IPS DF 4.7 (cell line): Measurements from ENCODE around the gene AURKAIP1.

ENCODE experiments used
- DNase-seq: peaks from one replicate; pipeline ENCODE4 v3.0.0-alpha.2; 2013; ENCODE audit warnings: low spot score; ENCODE audit errors: extremely low read depth

The AURKAIP1 gene

GRCh38 chr1:1361233-1361981, 13.6 kb downstream of the AURKAIP1 start:
- no peak for DNase-seq

DNA sequence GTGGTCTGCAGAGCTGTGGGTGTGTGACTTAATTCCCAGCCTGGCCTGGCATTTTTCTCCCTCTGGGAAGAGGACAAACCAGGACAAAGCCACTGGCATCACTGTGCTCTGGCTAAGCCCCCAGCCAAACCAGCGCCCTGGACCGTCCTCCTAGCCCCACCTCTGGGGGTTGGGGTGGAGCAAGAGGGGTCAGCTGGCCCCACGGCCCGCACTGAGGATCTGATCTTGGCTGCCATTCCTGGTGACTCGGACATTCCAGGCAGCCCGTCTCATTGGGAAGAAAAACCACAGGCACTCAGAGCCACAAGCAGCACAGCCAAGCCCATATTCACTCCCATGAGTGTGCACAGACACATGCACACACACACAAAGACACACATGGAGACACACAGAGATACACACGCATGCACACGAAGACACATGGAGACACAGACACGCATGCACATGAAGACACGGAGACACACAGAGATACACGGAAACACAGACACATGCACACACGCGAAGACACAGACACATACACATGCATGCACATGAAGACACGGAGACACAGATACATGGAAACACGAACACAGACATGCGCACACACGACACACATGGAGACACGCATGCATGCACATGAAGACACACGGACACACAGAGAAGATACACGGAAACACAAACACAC, 14.4 kb downstream of the AURKAIP1 start:
- no peak for DNase-seq

DNA sequence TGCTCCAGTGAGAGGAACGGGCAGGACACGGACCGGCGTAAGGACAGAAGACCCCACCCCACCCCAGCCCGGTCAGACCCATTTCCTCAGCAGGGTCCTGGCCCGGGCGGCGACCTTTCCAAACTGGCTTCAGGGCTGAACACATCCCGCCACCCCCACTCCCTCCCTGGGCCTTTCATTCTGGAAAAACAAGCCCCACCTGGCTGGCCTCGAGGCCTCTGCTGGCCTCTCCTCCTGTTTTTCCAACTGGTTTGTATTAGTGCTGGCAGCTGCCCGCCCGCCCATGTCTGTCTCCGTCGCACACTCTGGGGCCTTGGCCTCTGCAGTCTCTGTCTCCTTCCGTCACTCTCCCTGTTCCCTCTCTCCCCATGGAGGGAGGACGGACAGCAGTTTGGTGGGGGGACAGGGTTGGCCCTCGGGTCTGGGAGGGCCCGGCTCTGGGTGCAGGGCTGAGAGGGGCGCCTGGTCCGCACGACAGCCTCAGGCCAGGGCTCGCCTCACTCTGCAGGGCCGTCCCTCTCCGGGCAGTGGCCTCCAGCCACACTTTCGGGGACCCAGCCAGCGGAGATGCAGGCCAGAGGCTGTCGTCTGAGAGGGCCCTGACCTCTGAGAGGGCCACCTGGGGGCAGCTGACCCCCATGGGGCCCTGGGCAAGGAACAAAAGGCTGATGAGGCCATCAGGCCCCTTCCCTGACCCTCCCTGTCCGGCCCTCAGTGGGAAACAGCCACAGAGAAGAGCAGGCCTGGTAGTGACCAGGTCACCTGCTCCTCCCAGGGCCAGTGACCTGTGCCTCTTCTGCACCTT, 15.1 kb downstream of the AURKAIP1 start:
- DNase-seq: no peak

DNA sequence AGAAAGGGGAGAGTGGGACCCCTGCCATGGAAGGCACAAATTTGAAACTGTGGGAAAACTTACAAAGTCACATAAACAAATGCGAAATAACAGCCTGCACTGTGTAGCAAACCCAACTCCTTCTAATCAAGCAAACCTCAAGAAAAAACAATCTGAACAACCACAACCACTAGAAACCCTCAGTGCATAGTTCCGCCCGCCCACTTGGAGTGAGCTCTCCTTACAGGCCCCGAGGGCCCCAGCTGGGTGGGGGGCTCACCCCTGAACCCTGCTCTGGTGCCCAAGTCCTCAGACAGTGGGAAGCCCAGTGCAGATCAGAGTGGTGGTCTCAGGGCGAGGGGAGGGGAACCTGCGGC, 15.7 kb downstream of the AURKAIP1 start:
- no peak for DNase-seq

DNA sequence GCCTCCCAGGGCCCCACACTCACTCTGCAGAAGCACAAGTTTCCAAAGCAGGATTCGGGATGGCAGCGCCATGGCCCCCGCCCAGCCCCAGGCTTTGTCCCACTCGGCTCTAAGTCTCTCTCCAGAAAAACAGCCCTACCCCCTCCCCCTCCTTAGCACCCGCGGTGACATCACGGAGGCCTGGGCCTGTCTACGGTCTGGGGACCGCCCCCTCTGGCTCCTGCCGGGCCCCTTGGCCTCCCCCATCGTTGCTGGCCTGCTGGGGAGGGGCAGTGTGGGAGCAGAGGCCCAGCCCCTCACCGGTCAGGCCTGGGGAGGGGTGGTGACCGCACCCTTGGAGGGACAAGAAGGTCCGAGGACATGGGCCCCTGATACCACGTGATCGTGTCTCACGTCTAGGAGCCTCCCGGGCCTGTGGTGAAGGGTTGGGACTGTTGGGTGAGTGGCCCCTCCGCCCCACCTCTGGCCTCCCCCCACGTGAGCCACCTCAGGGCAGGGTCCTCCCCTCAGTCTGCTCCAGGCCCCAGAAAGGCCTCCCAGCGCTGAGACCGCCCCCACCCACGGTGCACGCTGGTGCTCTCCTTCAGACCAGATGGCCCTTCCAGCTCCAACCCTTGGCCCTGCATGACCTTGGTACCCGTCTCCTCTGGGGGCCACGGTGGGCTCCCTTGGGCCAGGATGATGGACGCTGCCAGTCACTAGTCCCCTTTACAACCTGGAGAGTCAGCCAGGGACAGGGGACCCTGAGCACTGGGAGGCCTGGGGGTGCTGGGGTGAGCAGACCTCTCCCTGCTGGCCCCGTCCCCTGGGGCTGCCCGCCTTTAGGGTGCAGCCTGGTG, 16.4 kb downstream of the AURKAIP1 start, which contains the start of gene MXRA8:
Gene MXRA8 (minus strand): TSS at position 123 of the 839 bp plus-strand sequence. CDS start 51 bp downstream, at position 72.
- no peak for DNase-seq

DNA sequence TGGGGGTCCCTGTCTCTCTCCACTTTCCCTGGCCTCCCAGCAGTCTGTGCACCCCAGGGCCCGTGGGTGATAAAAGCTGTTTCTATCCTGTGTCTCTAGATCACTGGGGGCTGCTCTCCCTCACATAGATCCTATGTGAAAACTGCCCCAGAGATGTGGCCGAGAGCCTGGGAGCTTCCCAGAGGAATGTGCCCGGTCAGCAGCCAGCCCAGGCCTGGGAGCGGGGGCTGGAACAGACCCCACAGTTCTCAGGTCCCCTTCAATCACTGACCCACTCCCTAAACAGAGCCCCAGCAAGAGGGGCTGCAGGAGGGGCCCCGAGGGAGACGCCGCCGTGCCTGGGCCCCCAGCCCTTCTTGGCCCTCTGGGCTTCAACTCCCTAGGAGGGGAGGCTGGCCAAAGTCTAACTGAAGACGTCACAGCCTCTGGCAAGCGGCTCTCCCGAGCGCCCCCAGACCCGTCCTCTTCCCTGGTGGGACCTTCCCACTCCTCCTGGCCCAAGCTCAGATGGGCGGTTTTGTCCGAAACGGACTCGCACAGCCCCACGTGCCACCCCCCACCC, 17.1 kb downstream of the AURKAIP1 start:
- DNase-seq: no peak

DNA sequence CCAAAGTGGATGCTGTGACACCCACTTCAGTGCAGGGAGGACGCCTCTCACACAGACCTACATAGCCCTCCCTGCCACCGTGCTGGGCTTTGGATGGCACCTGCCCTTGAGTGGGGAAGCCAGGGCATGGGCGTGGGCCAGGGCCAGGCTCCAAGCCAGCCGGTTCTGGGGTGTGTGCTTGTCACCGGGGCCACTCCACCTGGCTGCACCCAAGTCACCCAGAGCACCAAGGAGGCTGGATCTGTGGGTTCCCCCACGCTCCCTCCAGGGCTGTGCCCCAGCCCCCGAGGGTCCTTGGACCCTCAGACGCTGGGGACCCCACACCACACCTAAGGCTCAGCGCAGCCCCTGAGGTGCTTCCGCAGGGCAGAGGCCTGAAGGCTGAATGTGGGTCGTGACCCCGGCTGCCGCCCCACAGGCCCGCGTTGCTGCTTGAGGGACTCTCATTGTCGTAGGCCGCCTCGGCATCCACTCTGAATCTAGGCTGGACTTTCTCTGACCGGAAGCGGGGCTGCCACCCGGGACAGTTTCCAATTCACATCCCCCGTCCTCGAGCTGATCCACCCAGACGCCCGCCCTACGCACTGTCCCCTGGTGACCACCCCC, 18.1 kb downstream of the AURKAIP1 start:
- DNase-seq: no peak

- DNase-seq: no peak
Observed at GRCh38 chr1:1356166-1356795, 18.7 kb downstream of the AURKAIP1 start.

- DNase-seq: no peak
Observed at GRCh38 chr1:1355416-1355815, 19.6 kb downstream of the AURKAIP1 start.

- DNase-seq: no peak
Observed at GRCh38 chr1:1354271-1355247, 20.4 kb downstream of the AURKAIP1 start.

DNA sequence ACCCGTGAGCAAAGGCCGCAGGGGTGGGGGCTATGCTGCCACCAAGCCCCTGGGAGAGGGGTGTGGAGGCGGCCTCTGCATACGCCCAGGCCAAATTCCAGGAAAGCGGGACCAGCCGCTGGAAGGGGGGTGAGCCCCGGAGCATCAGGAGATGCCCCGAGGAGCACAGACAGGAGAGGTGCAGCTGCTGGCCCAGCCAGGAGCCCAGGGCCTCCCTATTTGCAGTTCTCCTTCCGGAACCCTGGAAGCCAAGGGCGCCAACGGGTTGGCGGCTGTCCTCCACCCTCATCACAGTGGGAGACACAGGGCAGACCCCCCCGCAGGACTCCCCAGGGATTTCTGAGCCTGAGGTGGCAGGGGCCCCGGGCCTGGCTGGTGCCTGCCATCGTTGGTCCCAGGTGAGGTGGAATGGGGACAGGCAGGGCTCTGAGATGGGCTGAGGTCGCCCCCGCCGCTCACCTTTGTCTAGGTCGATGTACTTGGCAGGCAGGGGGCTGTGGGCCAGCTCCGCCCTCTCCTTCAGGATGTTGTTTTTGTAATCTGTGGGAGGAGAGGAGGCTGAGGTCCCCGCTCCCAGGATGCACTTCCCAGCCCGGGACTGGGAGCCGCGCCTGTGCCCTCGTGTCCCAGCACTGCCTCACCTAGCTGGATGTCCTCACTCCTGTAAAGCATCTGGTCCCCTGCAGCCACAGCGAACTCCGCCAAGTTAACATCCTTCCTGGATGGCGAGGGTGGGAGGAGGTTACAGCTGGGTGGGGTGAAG, 21.4 kb downstream of the AURKAIP1 start:
- DNase-seq: no peak

DNA sequence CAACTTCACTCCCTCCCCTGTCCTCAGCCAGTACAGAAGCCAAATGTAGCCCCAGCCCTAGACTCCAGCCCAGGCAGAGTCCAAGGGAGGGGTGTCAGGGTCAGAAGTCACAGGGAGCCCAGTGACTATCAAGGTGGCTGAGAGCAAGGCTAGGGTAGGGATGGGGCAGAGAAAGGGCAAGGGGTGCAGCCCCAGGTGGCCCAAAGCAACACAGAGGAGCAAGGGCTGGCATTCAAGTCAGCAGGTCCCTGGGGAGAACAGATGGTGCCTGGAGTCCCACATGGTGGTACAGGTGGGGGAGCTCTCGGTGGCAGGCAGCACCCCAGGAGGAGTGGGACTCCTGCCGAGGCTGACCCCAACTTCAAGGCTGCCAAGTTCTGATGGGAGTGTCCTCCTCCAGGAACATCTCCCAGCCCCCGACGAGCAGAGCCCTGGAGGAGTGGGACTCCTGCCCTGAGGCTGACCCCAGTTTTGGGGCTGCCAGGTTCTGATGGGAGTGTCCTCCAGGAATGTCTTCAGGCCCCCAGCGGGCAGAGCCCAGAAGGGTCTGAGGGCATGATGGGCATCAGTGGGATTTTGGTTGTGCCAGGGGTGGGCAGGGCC, 22.1 kb downstream of the AURKAIP1 start:
- no peak for DNase-seq

DNA sequence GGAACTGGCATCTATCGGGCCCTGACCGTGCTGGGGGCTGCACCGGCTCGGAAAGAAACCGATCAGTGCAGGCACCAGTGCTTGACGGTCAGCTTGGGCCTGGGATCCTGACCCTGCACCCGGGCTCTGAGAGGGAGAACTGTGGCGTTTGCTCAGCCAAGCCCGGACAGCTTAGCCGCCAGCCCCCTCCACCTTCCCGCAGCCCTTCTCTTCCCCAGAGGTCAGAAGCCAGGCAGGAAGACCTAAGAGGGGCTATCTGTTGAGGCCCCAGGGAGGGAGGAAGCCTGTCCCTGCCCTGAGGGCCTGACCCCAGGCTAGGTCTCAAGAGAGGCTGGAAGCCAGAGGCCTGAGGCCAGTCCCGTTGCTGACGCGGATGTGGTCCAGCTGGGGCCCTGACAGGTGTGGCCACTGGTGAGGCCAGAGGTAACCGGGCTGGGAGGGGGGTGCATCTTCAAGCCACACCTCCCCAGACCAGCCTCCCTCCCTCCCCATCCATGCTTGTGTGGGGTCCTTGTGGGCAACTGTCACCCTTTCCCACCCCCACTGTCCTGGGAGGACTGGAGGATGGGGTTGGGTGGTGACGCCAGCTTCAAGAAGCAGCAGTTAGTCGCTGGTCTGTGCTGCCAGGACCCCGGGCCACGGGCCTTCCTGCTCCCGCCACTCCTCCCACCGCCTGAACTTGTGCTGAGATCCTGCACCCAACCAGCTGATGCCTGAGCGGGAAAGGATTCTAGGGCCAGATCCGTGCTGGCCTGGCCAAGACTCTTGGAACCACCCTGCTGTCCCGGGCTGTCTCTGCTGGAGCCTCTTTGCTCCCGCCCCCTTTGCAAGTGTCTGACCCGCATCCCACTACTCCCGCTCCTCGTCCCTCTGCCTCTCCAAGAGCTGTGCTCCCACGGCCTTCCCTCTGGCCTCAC, 23.2 kb downstream of the AURKAIP1 start:
- DNase-seq: no peak

GRCh38 chr1:1349256-1350012, 25.6 kb downstream of the AURKAIP1 start, which contains the start of gene DVL1:
DVL1 (minus strand) TSS chr1:1349418; CDS start chr1:1349065, 353 bp downstream.
- DNase-seq: no peak

- no peak for DNase-seq
Observed at GRCh38 chr1:1348420-1349255, 26.4 kb downstream of the AURKAIP1 start.
